Lower lobe of right lung (tissue), 2 donors: ENCODE results near the gene ATXN1. TPM values are rescaled to one million over a fixed set of nuclear protein-coding genes. Genes with fewer than 3 reads are reported as not detected.
"Not testable (repeated sequence)": the region's sequence is repeated elsewhere in the genome, so short reads cannot be mapped to it uniquely, and the experiment has no call there.

Experiments
- ATAC-seq, 2 donors: fragments of 200-7000 bp; cut with Tn5 transposase; one replicate each; pipeline ENCODE4 v1.9.1; 2020 to 2022; ENCODE audit warnings: mild to moderate bottlenecking in 2 of 2, moderate library complexity in 2 of 2
- DNase-seq: peaks from one replicate; pipeline ENCODE4 v3.0.0-alpha.2; 2020
- H3K27ac ChIP-seq: fragments of 200-600 bp; one replicate; pipeline ENCODE4 v1.8.0; 2022
- H3K27me3 ChIP-seq: fragments of 200-600 bp; one replicate; pipeline ENCODE4 v1.8.0; 2022; ENCODE audit warnings: low read depth
- H3K36me3 ChIP-seq: fragments of 200-600 bp; one replicate; pipeline ENCODE4 v1.8.0; 2022; ENCODE audit warnings: mild to moderate bottlenecking
- H3K4me1 ChIP-seq: fragments of 200-600 bp; one replicate; pipeline ENCODE4 v1.8.0; 2022
- H3K4me3 ChIP-seq: fragments of 200-600 bp; one replicate; pipeline ENCODE4 v1.8.0; 2022; ENCODE audit warnings: mild to moderate bottlenecking
- H3K9me3 ChIP-seq: fragments of 200-600 bp; one replicate; pipeline ENCODE4 v1.8.0; 2022
- CTCF ChIP-seq: fragments of 200-600 bp; IDR thresholded peaks from one replicate; pipeline ENCODE4 v1.8.0; 2022; ENCODE audit warnings: antibody characterized with exemption, mild to moderate bottlenecking
- intact Hi-C: fragments of 100-400 bp; cut with DNase I; formaldehyde crosslinking; loops from one replicate; pipeline ENCODE4 v1.11.0; 2022
- total RNA-seq: library from RNA; stranded (reverse); fragmentation: NEBNext Ultra II Directional; extraction: Animal tissue kit (Norgen Biotek cat#: 25700); gene quantifications from one replicate; pipeline ENCODE4 v1.2.1, GENCODE V29; 2021
- donor health status: DM: no; HTN: yes; CAD: no; lungs with severe emphysema.

The ATXN1 gene
- total RNA-seq, 1 donor from 2014 or later, result 75.9 TPM

- DNase-seq (no peak), ATAC-seq (no peak)
- Histone ChIP-seq H3K36me3 (no peaks in the 10 kb centered on the region), H3K4me3 (no peak overlapping the region), H3K27ac (no peak overlapping the region), H3K4me1 (peaks cover 20% of the 10 kb centered on the region), H3K27me3 (no peaks in the 10 kb centered on the region), H3K9me3 (no peaks in the 10 kb centered on the region)
- TF ChIP-seq CTCF, result no peak
- intact Hi-C loops, result no loop called here
Observed at GRCh38 chr6:16412982-16413381, 348.3 kb downstream of the ATXN1 start.

GRCh38 chr6:16412171-16412570 is 349.1 kb downstream of the ATXN1 start:
- H3K27me3 ChIP-seq, result no peaks in the 10 kb centered on the region
- no peak overlapping the region for H3K4me3 ChIP-seq
- ATAC-seq (no peak), DNase-seq (no peak)
- H3K4me1 ChIP-seq, result peaks cover 20% of the 10 kb centered on the region
- H3K36me3 ChIP-seq, result no peaks in the 10 kb centered on the region
- intact Hi-C loops, result no loop called here
- TF ChIP-seq CTCF, result no peak
- no peaks in the 10 kb centered on the region for H3K9me3 ChIP-seq
- H3K27ac ChIP-seq, result no peak overlapping the region

GRCh38 chr6:16409531-16410441 is 351.5 kb downstream of the ATXN1 start:
- Histone ChIP-seq H3K27ac (no peak overlapping the region), H3K4me3 (no peak overlapping the region), H3K4me1 (peaks cover 20% of the 10 kb centered on the region), H3K36me3 (no peaks in the 10 kb centered on the region), H3K27me3 (no peaks in the 10 kb centered on the region), H3K9me3 (no peaks in the 10 kb centered on the region)
- DNase-seq, result peak; percentile 68
- peak; percentile 73 for TF ChIP-seq CTCF
- ATAC-seq, result peak; percentile 69 to 72
- intact Hi-C loops, result no loop called here

GRCh38 chr6:16408766-16409165 is 352.5 kb downstream of the ATXN1 start:
- peaks cover 15% of the 10 kb centered on the region for H3K4me1 ChIP-seq
- no peak overlapping the region for H3K4me3 ChIP-seq
- TF ChIP-seq CTCF, result no peak
- intact Hi-C loops, result no loop called here
- H3K27ac ChIP-seq, result no peak overlapping the region
- DNase-seq (no peak), ATAC-seq (no peak)
- no peaks in the 10 kb centered on the region for H3K36me3 ChIP-seq
- H3K9me3 ChIP-seq, result no peaks in the 10 kb centered on the region
- no peaks in the 10 kb centered on the region for H3K27me3 ChIP-seq

GRCh38 chr6:16406966-16407365 is 354.3 kb downstream of the ATXN1 start:
- H3K27ac ChIP-seq, result no peak overlapping the region

GRCh38 chr6:16406538-16406937 is 354.7 kb downstream of the ATXN1 start:
- H3K36me3 ChIP-seq, H3K4me1 ChIP-seq, H3K27ac ChIP-seq, H3K9me3 ChIP-seq, H3K4me3 ChIP-seq, DNase-seq, H3K27me3 ChIP-seq, ATAC-seq, intact Hi-C loops: not testable (repeated sequence)

More at GRCh38 chr6:16406966-16407365, 354.3 kb downstream of the ATXN1 start:
- intact Hi-C loops, result no loop called here
- ATAC-seq (no peak), DNase-seq (no peak)
- Histone ChIP-seq H3K4me3 (no peak overlapping the region), H3K4me1 (peaks cover 5% of the 10 kb centered on the region), H3K36me3 (no peaks in the 10 kb centered on the region), H3K9me3 (no peaks in the 10 kb centered on the region), H3K27me3 (no peaks in the 10 kb centered on the region)
- TF ChIP-seq CTCF, result no peak
